Effector memory CD4-positive, alpha-beta T cell (primary cell): ENCODE data around the gene STT3A.
"Not testable (repeated sequence)": the region's sequence is repeated elsewhere in the genome, so short reads cannot be mapped to it uniquely, and the experiment has no call there.

Experiments
- DNase-seq, 3 donors: peaks; one replicate each; pipeline ENCODE4 v3.0.0-alpha.2; 2020
- H3K27ac ChIP-seq: 2 replicates; pipeline ENCODE4 v1.7.0; 2013; ENCODE audit warnings: mild to moderate bottlenecking, low read length, moderate library complexity; ENCODE audit not compliant: insufficient read depth, poor library complexity, severe bottlenecking
- H3K27me3 ChIP-seq: replicated peaks from 2 replicates; pipeline ENCODE4 v1.7.0; 2013; ENCODE audit warnings: mild to moderate bottlenecking, low read length; ENCODE audit not compliant: insufficient read depth, control insufficient read depth, poor library complexity, severe bottlenecking
- H3K36me3 ChIP-seq: 2 replicates; pipeline ENCODE4 v1.7.0; 2013; ENCODE audit warnings: mild to moderate bottlenecking, low read length, moderate library complexity; ENCODE audit not compliant: control insufficient read depth, insufficient read depth
- H3K4me1 ChIP-seq: 2 replicates; pipeline ENCODE4 v1.7.0; 2013; ENCODE audit warnings: low read length, mild to moderate bottlenecking; ENCODE audit not compliant: control insufficient read depth, insufficient read depth, poor library complexity, severe bottlenecking
- H3K4me3 ChIP-seq: 2 replicates; pipeline ENCODE4 v1.7.0; 2013; ENCODE audit warnings: low read length, low read depth, mild to moderate bottlenecking; ENCODE audit not compliant: insufficient read depth, poor library complexity, severe bottlenecking
- H3K9me3 ChIP-seq: 2 replicates; pipeline ENCODE4 v1.7.0; 2013; ENCODE audit warnings: mild to moderate bottlenecking, low read length, moderate library complexity; ENCODE audit not compliant: control insufficient read depth

Gene STT3A

GRCh38 chr11:125566235-125566634 is 26.4 kb upstream of the STT3A start:
- H3K36me3 ChIP-seq, result no peaks in the 10 kb centered on the region
- no peaks in the 10 kb centered on the region for H3K27me3 ChIP-seq
- DNase-seq, result no peak
- no peak overlapping the region for H3K27ac ChIP-seq
- no peaks in the 10 kb centered on the region for H3K9me3 ChIP-seq
- H3K4me1 ChIP-seq, result peaks cover 15% of the 10 kb centered on the region
- H3K4me3 ChIP-seq, result no peak overlapping the region

- H3K36me3 ChIP-seq, result peaks cover 10% of the 10 kb centered on the region
- peak within 1 kb of the TSS; percentile 84 for H3K27ac ChIP-seq
- peaks cover 15% of the 10 kb centered on the region for H3K4me1 ChIP-seq
- H3K27me3 ChIP-seq, result no peaks in the 10 kb centered on the region
- peak within 1 kb of the TSS; percentile 75 for H3K4me3 ChIP-seq
- no peaks in the 10 kb centered on the region for H3K9me3 ChIP-seq
- DNase-seq, result peak; percentile 75 to 79 (median 78)
Measured at GRCh38 chr11:125568970-125569914, 23.4 kb upstream of the STT3A start, which contains the start of gene EI24. Gene EI24 (plus strand): TSS chr11:125569477. CDS start chr11:125572528, 3,051 bp downstream.

- no peak for DNase-seq
Measured at GRCh38 chr11:125569915-125570621, 22.6 kb upstream of the STT3A start.

GRCh38 chr11:125570952-125571351 is 21.7 kb upstream of the STT3A start:
- no peak for DNase-seq
- no peak overlapping the region for H3K4me3 ChIP-seq
- H3K9me3 ChIP-seq, result no peaks in the 10 kb centered on the region
- H3K36me3 ChIP-seq, result peaks cover 22% of the 10 kb centered on the region
- H3K4me1 ChIP-seq, result peaks cover 15% of the 10 kb centered on the region
- H3K27ac ChIP-seq, result no peak overlapping the region
- no peaks in the 10 kb centered on the region for H3K27me3 ChIP-seq

More at GRCh38 chr11:125569915-125570621, 22.6 kb upstream of the STT3A start:
- H3K36me3 ChIP-seq, result peaks cover 15% of the 10 kb centered on the region
- no peaks in the 10 kb centered on the region for H3K9me3 ChIP-seq
- H3K4me1 ChIP-seq, result peaks cover 15% of the 10 kb centered on the region
- no peaks in the 10 kb centered on the region for H3K27me3 ChIP-seq
- H3K27ac ChIP-seq, result peak overlapping the region; percentile 84
- H3K4me3 ChIP-seq, result peak overlapping the region; percentile 75

GRCh38 chr11:125572916-125573315 is 19.7 kb upstream of the STT3A start:
- H3K27me3 ChIP-seq, result no peaks in the 10 kb centered on the region
- H3K27ac ChIP-seq, result no peak overlapping the region
- no peaks in the 10 kb centered on the region for H3K9me3 ChIP-seq
- peaks cover 38% of the 10 kb centered on the region for H3K36me3 ChIP-seq
- DNase-seq, result no peak
- H3K4me1 ChIP-seq, result peaks cover 15% of the 10 kb centered on the region
- H3K4me3 ChIP-seq, result no peak overlapping the region

GRCh38 chr11:125577181-125577580 is 15.5 kb upstream of the STT3A start:
- H3K36me3 ChIP-seq, result peaks cover 68% of the 10 kb centered on the region
- H3K27ac ChIP-seq, H3K27me3 ChIP-seq, DNase-seq, H3K4me3 ChIP-seq, H3K9me3 ChIP-seq, H3K4me1 ChIP-seq: not testable (repeated sequence)

GRCh38 chr11:125578783-125579182 is 13.9 kb upstream of the STT3A start:
- Histone ChIP-seq H3K36me3 (peaks cover 76% of the 10 kb centered on the region), H3K4me3 (no peak overlapping the region), H3K9me3 (no peaks in the 10 kb centered on the region), H3K27me3 (no peaks in the 10 kb centered on the region), H3K27ac (no peak overlapping the region), H3K4me1 (no peaks in the 10 kb centered on the region)
- DNase-seq, result no peak

- Histone ChIP-seq H3K9me3 (no peaks in the 10 kb centered on the region), H3K4me1 (no peaks in the 10 kb centered on the region), H3K27ac (no peak overlapping the region), H3K27me3 (no peaks in the 10 kb centered on the region), H3K4me3 (no peak overlapping the region), H3K36me3 (peaks cover 74% of the 10 kb centered on the region)
- DNase-seq, result no peak
Measured at GRCh38 chr11:125579811-125580210, 12.8 kb upstream of the STT3A start.

- no peak for DNase-seq
- Histone ChIP-seq H3K4me1 (no peaks in the 10 kb centered on the region), H3K36me3 (peaks cover 45% of the 10 kb centered on the region), H3K9me3 (no peaks in the 10 kb centered on the region), H3K27ac (no peak overlapping the region), H3K27me3 (no peaks in the 10 kb centered on the region), H3K4me3 (no peak overlapping the region)
Measured at GRCh38 chr11:125583496-125583895, 9.2 kb upstream of the STT3A start.

- no peaks in the 10 kb centered on the region for H3K27me3 ChIP-seq
- DNase-seq, result no peak
- H3K4me1 ChIP-seq, result no peaks in the 10 kb centered on the region
- no peak overlapping the region for H3K27ac ChIP-seq
- no peak overlapping the region for H3K4me3 ChIP-seq
- peaks cover 29% of the 10 kb centered on the region for H3K36me3 ChIP-seq
- no peaks in the 10 kb centered on the region for H3K9me3 ChIP-seq
Measured at GRCh38 chr11:125585487-125585886, 7.2 kb upstream of the STT3A start.
